Brain pericyte (primary cell): ENCODE measurements around the gene STMN1.
"Not testable (repeated sequence)": the region's sequence is repeated elsewhere in the genome, so short reads cannot be mapped to it uniquely, and the experiment has no call there.

Experiments used
- DNase-seq: peaks from one replicate; pipeline ENCODE4 v3.0.0-alpha.2; 2012; ENCODE audit warnings: low read depth, low spot score

STMN1 gene

DNA sequence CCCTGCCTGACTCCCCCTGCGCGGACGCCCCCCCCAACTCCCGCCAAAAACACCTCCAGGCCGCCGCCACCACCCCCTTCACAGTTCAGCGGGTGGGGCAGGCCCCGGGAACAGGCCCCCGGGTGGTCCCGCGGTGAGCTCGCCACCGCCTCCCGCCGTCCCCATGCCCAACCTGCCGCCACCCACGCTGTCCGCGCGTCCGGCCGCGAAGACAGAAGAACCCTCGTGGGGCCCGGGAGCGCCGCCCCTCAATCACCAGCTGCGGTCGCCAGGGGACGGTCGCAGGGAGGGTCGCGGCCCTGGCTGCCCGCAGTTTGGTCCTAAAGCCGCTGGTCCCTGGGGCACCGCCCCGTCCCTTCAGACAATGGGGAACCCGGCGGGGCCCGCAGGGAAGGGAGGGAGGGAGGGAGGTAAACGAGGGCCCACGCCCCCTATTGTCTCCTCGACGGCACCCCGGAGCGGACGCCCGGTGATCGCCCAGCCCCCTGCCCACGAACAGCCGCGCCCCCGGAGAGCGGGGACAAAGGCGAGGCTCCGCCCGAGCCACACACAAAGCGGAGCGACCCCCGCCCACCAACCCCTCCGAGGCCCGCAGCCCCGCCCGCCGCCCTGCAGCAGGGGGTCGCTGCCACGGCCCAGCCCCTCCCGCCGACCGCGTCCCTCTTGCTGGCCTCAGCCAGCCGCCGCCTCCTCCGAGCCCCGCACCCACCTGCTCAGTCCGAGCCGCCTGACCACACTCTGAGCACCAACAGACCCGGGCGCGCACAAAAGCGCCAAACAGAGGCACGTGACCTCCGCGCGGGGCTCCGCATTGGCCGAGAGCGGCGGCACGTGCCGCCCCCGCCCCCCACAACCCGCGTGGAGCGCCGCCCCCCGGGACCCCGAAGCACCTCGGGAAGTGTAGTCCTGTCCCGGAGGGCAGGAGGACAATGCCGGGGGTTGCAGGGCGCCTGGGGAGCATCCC is at the start of gene STMN1:
TSS of gene STMN1 (minus strand) at position 740 of the 964 bp plus-strand sequence. CDS start 1,743 bp downstream, outside the sequence.
- DNase-seq, result peak; percentile 76

GRCh38 chr1:25955553-25955952 is 49.3 kb upstream of the STMN1 start:
- no peak for DNase-seq

DNA sequence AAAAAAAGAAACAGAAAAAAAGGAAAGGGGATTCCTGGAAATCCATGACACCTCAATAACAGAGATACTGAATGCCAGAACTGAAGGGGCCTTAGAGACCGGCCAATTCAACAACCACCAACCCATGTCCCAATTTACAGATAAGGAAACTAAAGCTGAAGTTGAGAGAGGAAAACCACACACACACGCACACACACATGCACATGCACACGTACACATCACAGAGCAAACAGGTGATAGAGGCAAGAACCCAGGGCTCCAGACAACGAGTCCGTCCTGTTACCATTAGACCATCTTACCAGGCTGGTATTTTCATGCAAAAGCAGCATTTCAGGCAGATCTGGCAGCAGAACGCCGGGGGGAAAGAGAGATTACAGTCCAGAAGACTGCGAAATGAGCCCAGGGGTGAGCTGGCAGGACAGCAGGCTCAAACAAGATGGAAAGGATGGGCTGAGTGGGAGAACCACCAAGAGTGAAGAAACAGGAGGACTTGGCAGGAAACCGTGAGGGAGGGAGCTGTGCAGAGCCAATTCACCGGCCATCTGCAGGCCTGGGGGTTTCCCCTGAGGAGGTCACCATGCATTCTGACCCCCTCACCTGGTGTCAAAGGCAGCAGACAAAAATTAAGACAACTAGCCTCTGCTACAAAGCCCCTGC is 48.2 kb upstream of the STMN1 start:
- DNase-seq, result no peak

- DNase-seq, result no peak
Observed at GRCh38 chr1:25952841-25953401, 46.7 kb upstream of the STMN1 start.

DNA sequence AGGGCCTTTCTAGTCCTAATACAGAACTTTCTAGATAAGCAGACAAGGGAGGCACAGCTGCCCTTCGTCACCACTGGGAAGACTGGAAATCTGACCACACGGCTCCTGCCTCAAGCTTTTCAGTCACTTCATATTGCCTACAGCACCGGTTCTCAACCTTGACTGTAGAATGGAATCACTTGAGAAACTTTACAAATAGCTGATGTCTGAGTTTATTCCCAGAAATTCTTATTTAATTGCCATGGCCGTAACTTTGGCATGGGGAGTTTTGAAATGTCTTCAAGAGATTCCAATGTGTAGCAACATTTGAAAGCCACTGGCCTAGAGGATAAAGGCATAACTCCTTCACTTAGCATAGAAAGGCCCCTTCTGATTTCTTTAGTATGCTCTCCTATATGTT is 42.4 kb upstream of the STMN1 start:
- DNase-seq, result no peak

GRCh38 chr1:25947027-25947426 is 40.8 kb upstream of the STMN1 start:
- DNase-seq, result no peak

GRCh38 chr1:25945761-25946160 is 39.5 kb upstream of the STMN1 start:
- DNase-seq, result no peak

GRCh38 chr1:25944986-25945385 is 38.8 kb upstream of the STMN1 start:
- no peak for DNase-seq

- DNase-seq, result not testable (repeated sequence)
Observed at GRCh38 chr1:25943511-25943910, 37.3 kb upstream of the STMN1 start.

- DNase-seq, result no peak
Observed at GRCh38 chr1:25936947-25937346, 30.7 kb upstream of the STMN1 start.

GRCh38 chr1:25933479-25934365 is 27.5 kb upstream of the STMN1 start:
- DNase-seq, result no peak

GRCh38 chr1:25932811-25933400 is 26.7 kb upstream of the STMN1 start:
- not testable (repeated sequence) for DNase-seq

GRCh38 chr1:25932321-25932720 is 26.1 kb upstream of the STMN1 start:
- no peak for DNase-seq

DNA sequence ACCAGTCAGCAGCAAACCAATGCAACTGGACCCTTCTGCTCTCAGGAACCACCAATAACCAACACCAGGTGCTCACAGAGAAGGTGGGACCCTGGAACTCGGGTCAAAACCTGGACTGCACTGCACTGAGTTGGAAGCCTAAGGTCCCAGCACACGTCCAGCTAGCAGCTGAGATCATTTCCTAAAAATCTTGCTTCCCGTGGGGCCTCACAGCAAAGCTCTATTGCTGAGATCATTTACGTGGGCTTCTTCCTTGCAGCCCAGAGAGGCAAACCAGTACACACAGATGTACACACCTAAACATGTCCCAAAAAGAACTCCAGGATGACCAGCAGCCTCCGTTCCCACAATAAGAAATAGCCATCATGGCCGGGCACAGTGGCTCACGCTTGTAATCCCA is 22.8 kb upstream of the STMN1 start:
- no peak for DNase-seq

DNA sequence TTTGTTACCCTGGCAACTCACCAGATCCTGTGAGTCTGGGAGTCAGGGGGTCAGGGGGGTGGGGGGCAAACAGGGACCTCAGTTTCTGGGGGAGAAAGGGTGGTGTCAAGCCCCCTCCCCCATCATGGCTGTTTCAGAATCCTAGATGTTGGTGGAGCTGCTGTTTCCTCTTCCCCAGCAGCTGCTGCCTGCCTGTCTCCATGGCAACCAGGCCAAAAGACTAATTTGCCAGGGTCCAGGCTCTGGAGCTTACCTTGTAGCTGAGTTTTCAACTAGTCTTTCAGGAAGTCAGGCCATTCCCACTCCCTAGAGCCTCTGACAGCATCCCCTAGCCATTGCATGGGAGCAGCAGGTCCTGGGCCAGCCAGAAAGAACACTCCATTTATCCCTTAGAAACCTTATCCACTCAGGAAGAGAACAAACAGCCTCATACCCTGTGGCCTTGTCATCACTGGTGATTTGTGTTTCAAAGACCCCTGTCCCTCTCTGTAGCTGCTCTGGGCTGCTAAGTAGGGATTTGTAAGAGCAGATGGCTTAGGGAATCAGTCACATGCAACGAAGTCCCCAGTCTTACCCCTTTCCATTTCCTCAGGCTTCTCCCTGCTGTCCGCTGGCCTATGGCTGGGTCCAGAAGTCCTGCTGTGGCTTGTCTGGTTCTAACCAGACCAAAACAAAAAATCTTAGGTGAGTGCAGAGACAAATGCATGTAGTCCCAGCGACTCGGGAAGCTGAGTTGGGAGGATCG is 21.5 kb upstream of the STMN1 start:
- no peak for DNase-seq

DNA sequence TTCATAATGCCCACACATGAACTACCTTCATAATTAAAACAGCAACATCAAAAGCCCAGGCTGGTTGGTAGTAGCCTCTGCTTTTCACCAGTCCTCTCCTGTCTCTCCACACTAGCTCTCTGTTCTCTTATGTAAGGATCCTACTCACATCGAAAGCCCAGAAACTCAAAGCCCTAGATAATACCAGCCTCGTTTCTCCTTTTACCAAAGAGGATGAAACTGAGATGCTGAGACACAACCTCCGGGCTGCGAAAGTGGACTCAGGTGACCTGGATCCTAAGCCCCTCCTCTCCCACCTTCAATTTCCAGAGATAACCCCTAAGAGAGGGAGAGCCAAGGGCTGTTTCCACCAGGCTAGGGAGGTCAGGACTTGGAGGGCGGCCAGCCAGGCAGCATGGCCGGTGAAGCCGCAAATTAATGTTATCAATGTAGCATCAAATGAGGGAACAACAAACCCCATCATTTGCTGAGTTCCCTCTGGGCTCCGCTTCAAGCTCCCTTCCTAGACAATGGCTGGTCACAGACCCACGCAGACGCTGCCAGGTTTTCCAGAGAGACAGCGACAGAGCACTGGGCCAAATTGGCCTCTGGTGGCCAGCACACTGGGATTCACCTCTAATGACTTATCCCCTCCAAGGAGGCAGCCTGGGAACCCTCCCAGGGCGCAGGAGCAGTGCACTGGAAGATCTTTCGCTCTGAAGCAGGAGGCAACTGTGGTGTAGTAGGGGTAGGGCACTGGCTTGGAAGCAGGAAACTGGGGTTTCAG is 20.7 kb upstream of the STMN1 start:
- no peak for DNase-seq

- DNase-seq, result no peak
Observed at GRCh38 chr1:25924454-25924853, 18.2 kb upstream of the STMN1 start.

DNA sequence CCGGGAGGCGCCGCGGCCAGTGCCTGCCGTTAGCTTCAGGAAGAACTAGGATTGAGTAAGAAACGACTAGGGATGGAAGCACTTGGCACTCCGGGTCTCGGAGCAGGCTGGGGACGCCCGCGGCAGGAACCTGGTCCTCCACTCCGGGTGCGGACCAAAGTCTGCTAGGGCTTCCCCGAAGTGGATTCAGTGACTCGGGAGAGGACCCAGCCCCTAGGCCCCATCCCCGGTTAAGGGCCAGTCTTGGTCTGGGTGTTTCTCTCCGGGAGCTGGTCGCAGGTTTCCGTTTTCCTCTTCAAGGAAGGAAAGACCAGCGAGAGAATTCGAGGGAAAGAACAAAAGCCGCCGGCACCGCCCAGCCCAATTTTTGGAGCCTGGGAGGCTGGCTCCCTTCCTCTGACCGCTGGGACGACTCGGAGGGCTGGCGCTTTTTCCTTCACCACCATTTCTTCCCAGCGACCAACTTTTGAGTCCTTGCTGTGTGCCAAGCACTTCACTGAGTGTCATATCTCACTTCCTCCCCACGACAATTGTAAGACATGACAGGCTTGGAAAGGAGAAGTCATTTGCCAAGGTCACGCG is 16.8 kb upstream of the STMN1 start:
- no peak for DNase-seq
